Lower leg skin (tissue), 4 donors: Measurements from ENCODE around the gene THOP1. TPM values are rescaled to one million over a fixed set of nuclear protein-coding genes. Genes with fewer than 3 reads are reported as not detected.
"Not testable (repeated sequence)": the region's sequence is repeated elsewhere in the genome, so short reads cannot be mapped to it uniquely, and the experiment has no call there.

Experiments used
- DNase-seq, 2 donors: peaks; one replicate each; pipeline ENCODE4 v3.0.0-alpha.2; 2019; ENCODE audit warnings: low spot score in 2 of 2
- H3K4me3 ChIP-seq: fragments of 200-600 bp; sonication (generic); 2 replicates; pipeline ENCODE4 v1.5.1; 2017; ENCODE audit warnings: mild to moderate bottlenecking, low read depth; ENCODE audit not compliant: poor library complexity, severe bottlenecking
- POLR2A ChIP-seq, 2 donors: fragments of 450-650 bp; IDR thresholded peaks; one replicate each; pipeline ENCODE4 v1.6.1; 2016 to 2017; ENCODE audit warnings: antibody characterized with exemption in 2 of 2, mild to moderate bottlenecking in 1 of 2, moderate library complexity in 1 of 2
- WGBS, 2 donors: methylation state at CpG; one replicate each; pipeline ENCODE4 v1.1.5; 2018; 5-methylcytosine and 5-hydroxymethylcytosine counted together
- intact Hi-C: fragments of 100-400 bp; cut with DNase I; formaldehyde crosslinking; loops from one replicate; pipeline ENCODE4 v1.15.0; 2023; ENCODE audit warnings: low total_unique reads
- total RNA-seq, 4 donors: library from RNA; depleted of rRNA; stranded (reverse); fragments of >200 nt; gene quantifications; one replicate each; pipeline ENCODE4 v1.1.0, GENCODE V29; 2016
- TF ChIP-seq, protein P1 (sequence below), 3 donors: fragments of 450-650 bp; IDR thresholded peaks; one replicate each; pipeline ENCODE4 v1.5.1; 2016; ENCODE audit warnings: antibody characterized with exemption in 3 of 3, mild to moderate bottlenecking in 3 of 3, moderate library complexity in 2 of 3

THOP1 gene
- total RNA-seq, 4 donors from 2014 or later, result 35.9 to 56.5 (median 43.7) TPM

- DNase-seq, result no peak
- no peak overlapping the region for H3K4me3 ChIP-seq
- WGBS, 2 donors, result 83 to 89% methylated on average over 24 to 35 of the region's 35 CpGs
- intact Hi-C loops, result no loop called here
- TF ChIP-seq POLR2A (IDR thresholded peaks at IDR 0.05), result no peak
- TF ChIP-seq, protein P1, sequence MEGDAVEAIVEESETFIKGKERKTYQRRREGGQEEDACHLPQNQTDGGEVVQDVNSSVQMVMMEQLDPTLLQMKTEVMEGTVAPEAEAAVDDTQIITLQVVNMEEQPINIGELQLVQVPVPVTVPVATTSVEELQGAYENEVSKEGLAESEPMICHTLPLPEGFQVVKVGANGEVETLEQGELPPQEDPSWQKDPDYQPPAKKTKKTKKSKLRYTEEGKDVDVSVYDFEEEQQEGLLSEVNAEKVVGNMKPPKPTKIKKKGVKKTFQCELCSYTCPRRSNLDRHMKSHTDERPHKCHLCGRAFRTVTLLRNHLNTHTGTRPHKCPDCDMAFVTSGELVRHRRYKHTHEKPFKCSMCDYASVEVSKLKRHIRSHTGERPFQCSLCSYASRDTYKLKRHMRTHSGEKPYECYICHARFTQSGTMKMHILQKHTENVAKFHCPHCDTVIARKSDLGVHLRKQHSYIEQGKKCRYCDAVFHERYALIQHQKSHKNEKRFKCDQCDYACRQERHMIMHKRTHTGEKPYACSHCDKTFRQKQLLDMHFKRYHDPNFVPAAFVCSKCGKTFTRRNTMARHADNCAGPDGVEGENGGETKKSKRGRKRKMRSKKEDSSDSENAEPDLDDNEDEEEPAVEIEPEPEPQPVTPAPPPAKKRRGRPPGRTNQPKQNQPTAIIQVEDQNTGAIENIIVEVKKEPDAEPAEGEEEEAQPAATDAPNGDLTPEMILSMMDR (IDR thresholded peaks at IDR 0.05), result no peak
These were observed 28.2 kb downstream of the THOP1 start for GRCh38 chr19:2813235-2814160.

- TF ChIP-seq, protein P1 (IDR thresholded peaks at IDR 0.05), result no peak
- no peak for TF ChIP-seq POLR2A (IDR thresholded peaks at IDR 0.05)
- WGBS, 2 donors, result 93 to 96% methylated on average over 11 of the region's 11 CpGs
- no peak for DNase-seq
- no peak overlapping the region for H3K4me3 ChIP-seq
- intact Hi-C loops, result no loop called here
These were observed 29.1 kb downstream of the THOP1 start for GRCh38 chr19:2814426-2814825.

DNA sequence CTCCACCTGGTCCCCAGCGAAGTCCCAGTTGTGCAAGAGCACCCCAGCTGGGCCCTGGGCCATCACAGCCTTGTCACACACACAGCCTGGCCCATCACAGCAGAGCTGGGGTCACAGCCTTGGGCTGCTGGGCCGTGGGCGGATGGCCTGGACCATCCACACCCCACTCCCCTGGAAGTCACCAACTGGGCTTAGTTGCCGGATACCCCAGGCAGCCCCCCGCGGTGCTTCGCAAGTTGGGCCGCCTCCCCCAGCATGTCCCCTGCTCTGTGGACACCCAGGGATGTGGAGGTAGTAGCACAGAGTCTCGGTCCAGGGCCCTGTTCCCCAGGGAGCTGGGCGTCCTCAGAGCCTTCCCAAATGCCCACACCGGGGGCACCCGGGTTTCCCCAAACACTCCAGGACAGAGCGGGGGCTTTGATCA lies 29.9 kb downstream of the THOP1 start:
- intact Hi-C loops, result no loop called here
- 89 to 95% methylated on average over 12 to 13 of the region's 13 CpGs for WGBS, 2 donors
- TF ChIP-seq POLR2A (IDR thresholded peaks at IDR 0.05), result no peak
- TF ChIP-seq, protein P1 (IDR thresholded peaks at IDR 0.05), result no peak
- no peak overlapping the region for H3K4me3 ChIP-seq
- no peak for DNase-seq

DNA sequence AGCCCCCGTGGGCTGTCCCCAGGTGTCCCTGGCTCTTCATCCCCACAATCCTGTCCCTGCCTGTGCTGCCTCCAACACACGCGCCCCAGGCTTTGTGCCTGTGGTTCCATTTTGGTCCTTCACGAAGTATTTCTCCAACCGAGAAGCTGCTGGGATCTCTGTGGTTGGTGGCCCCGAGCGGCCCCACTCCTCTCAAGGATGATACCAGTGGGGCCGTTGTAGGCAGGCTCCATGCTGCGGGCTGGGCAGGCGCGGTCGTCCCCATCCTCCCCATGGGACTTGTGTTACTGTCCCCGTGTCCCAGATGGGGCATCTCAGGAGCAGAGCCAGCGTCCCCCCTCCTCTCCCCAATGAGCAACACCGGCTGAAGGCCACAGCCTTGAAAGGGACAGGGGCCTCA lies 30.6 kb downstream of the THOP1 start:
- H3K4me3 ChIP-seq, result no peak overlapping the region
- DNase-seq, result no peak
- WGBS, 2 donors, result 84 to 88% methylated on average over 15 of the region's 15 CpGs
- no peak for TF ChIP-seq POLR2A (IDR thresholded peaks at IDR 0.05)
- TF ChIP-seq, protein P1 (IDR thresholded peaks at IDR 0.05), result no peak
- intact Hi-C loops, result no loop called here

DNA sequence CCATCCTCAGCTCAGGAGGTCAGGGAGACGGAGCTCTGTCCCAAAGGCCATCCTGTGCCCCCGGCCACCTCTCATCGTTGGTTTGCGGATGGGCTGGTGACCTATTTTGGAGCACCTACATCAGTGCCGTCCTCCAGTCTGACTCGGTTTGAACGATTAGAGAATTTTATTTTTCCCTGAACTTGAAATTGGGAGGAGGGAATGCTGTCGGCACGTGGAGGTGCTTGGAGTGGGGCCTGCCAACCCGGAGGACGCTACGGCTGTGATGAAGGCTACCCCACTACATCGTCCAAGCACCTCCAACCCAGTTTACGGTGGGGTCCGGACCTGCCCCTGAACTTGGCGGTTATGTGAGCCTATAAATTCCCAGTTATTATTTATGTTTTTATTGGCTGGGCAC lies 31.3 kb downstream of the THOP1 start:
- TF ChIP-seq, protein P1 (IDR thresholded peaks at IDR 0.05), result no peak
- TF ChIP-seq POLR2A (IDR thresholded peaks at IDR 0.05), result no peak
- 89 to 90% methylated on average over 16 of the region's 16 CpGs for WGBS, 2 donors
- no peak for DNase-seq
- intact Hi-C loops, result no loop called here
- no peak overlapping the region for H3K4me3 ChIP-seq

DNA sequence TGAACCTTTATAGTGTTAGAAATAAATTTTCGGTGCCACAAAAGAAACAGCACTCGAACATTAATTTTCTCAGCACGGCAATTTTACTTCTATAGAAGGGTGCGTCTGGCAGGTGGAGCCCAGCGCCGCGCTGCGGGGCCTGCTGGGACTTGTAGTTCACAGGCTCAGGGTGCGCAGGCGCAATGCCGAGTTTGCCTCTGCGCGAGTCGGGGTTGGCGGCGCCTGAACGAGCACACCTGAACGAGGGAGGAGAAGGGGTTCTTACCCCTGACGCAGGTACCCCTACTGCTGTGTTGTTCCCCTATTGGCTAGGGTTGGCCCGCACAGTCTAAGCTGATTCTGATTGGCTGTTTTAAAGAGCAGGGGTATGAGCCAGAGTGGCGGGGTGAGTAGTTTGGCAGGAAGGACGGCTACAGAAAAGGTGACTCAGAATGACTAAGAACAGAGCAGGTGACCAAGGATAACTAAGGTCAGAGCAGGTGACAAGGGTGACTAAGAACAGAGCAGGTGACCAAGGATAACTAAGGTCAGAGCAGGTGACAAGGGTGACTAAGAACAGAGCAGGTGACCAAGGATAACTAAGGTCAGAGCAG lies 32.0 kb downstream of the THOP1 start:
- 72 to 73% methylated on average over 22 of the region's 22 CpGs for whole genome bisulfite sequencing, 2 donors
- intact Hi-C loops, DNase-seq, H3K4me3 ChIP-seq: not testable (repeated sequence)
